NB4 (cell line): ENCODE measurements around the gene TLN1.
A peak's percentile ranks its signal among the peaks of the same experiment; 100 is the strongest.

Source experiments
- DNase-seq: peaks from one replicate; pipeline ENCODE4 v3.0.0; 2010; ENCODE audit warnings: low read depth
- H3K4me3 ChIP-seq: one replicate; pipeline ENCODE4 v1.5.1; 2011; ENCODE audit warnings: mild to moderate bottlenecking, low read depth, low read length, moderate library complexity
- MAX ChIP-seq: IDR thresholded peaks from 2 replicates; pipeline ENCODE4 v1.6.1; 2011; ENCODE audit warnings: low read depth, low read length
- MYC ChIP-seq: IDR thresholded peaks from 2 replicates; pipeline ENCODE4 v1.6.1; 2011; ENCODE audit warnings: low read depth, low read length
- POLR2A ChIP-seq: IDR thresholded peaks from 2 replicates; pipeline ENCODE4 v1.6.1; 2011; ENCODE audit warnings: mild to moderate bottlenecking; ENCODE audit not compliant: insufficient read length; ENCODE audit errors: extremely low read depth
- TF ChIP-seq, protein P1 (sequence below): IDR thresholded peaks from one replicate; pipeline ENCODE4 v1.5.1; 2012; ENCODE audit warnings: low read depth, low read length

The TLN1 gene

GRCh38 chr9:35662437-35662836, 69.6 kb downstream of the TLN1 start:
- TF ChIP-seq POLR2A (no peak), MYC (no peak), MAX (no peak)
- TF ChIP-seq, protein P1, sequence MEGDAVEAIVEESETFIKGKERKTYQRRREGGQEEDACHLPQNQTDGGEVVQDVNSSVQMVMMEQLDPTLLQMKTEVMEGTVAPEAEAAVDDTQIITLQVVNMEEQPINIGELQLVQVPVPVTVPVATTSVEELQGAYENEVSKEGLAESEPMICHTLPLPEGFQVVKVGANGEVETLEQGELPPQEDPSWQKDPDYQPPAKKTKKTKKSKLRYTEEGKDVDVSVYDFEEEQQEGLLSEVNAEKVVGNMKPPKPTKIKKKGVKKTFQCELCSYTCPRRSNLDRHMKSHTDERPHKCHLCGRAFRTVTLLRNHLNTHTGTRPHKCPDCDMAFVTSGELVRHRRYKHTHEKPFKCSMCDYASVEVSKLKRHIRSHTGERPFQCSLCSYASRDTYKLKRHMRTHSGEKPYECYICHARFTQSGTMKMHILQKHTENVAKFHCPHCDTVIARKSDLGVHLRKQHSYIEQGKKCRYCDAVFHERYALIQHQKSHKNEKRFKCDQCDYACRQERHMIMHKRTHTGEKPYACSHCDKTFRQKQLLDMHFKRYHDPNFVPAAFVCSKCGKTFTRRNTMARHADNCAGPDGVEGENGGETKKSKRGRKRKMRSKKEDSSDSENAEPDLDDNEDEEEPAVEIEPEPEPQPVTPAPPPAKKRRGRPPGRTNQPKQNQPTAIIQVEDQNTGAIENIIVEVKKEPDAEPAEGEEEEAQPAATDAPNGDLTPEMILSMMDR: no peak
- H3K4me3 ChIP-seq: no peak overlapping the region
- DNase-seq: no peak

DNA sequence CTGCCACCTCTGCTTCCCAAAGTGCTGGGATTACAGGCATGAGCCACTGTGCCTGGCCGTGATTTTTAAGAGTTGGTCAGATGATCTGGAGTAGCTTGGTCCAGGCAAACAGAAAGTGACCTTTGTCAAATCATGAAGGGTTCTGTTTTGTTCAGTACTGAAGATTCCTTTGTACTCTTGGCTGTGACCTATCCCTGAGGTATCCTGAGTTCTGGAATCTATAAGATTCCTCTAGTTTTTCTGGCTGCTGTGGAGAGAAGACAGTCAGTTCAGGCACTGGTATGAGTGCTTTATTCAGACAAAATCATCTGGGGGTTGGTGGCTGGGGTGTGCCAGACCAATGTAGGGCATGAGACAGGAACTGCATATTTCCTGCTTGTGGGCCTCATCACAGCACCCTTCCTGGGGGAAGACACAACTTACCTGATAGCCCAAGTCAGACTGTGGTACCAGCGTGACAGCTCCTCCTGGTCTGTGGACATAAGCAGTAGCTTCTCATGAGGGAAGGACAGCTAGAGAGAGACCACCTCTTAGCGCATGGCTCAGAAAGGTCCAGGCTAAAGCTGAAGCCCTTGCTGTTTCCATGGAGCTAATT, 70.1 kb downstream of the TLN1 start:
- no peak overlapping the region for H3K4me3 ChIP-seq
- no peak for DNase-seq
- TF ChIP-seq POLR2A (no peak), MYC (no peak), MAX (no peak)

- no peak overlapping the region for H3K4me3 ChIP-seq
- DNase-seq: no peak
Observed at GRCh38 chr9:35660966-35661415, 71.0 kb downstream of the TLN1 start.

DNA sequence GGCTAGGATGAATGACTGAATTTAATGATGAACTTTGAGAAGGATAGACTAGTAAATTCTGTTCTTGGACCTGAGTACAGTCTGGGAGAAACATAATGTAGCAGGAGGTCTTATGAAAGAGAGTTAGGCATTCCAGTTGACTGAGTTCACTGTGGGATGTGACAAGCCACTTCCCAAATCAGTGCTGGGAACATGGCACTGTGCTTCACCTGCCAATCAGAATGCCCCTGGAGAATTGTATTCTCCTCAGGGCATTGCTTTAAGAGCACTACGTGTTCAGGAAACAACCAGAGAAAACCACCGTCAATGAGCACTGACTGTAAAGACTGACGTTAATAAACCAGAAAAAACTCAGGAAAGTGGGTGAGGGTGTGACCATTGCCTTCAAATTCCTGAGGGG, 72.7 kb downstream of the TLN1 start:
- TF ChIP-seq POLR2A (no peak), MYC (no peak), MAX (no peak)
- TF ChIP-seq, protein P1: no peak
- peak overlapping the region; percentile 65 for H3K4me3 ChIP-seq
- DNase-seq: peak; percentile 18

More at GRCh38 chr9:35660966-35661415, 71.0 kb downstream of the TLN1 start:
- TF ChIP-seq, protein P1: peak; percentile 4
- TF ChIP-seq MAX: no peak

DNA sequence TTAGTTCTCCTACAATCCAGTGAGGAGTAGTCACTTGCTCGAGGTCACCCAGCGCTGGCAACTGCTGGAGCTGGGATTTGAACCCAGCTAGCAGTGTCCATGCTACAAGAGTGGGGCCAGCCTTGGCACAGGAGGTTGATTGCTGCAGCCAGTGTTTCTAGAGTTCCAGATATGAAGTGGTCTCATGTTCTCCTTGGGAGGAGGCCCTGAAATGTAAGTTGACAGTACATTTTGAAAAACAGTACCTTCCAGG, 73.1 kb downstream of the TLN1 start:
- DNase-seq: peak; percentile 65
- TF ChIP-seq, protein P1: no peak
- TF ChIP-seq MAX (no peak), MYC (no peak), POLR2A (no peak)
- H3K4me3 ChIP-seq: peak overlapping the region; percentile 65

- H3K4me3 ChIP-seq: peak within 1 kb of the TSS; percentile 65
- TF ChIP-seq MYC (no peak), POLR2A (peak; percentile 61), MAX (no peak; the same call in 1 of the 2 replicates)
- TF ChIP-seq, protein P1: peak; percentile 56
- DNase-seq: peak; percentile 86
Observed at GRCh38 chr9:35658137-35658967, 73.6 kb downstream of the TLN1 start, which contains the start of gene CCDC107. Gene CCDC107 (plus strand): TSS chr9:35658292. CDS start chr9:35658380, 88 bp downstream.
